RPMI7951 (cell line): Measurements from ENCODE around the gene DLG5. TPM values are rescaled to one million over a fixed set of nuclear protein-coding genes. Genes with fewer than 3 reads are reported as not detected.

ENCODE experiments used
- DNase-seq: peaks from one replicate; pipeline ENCODE4 v3.0.0-alpha.2; 2012; ENCODE audit warnings: low read depth
- total RNA-seq: library from RNA; depleted of rRNA; stranded (reverse); fragments of >200 nt; shearing (Covaris generic); gene quantifications from 2 replicates; pipeline ENCODE4 v1.2.3, GENCODE V29; 2014

The DLG5 gene
- total RNA-seq, 1 experiment from 2014 or later, result 9.0 TPM

GRCh38 chr10:77892021-77892739, 34.4 kb downstream of the DLG5 start:
- DNase-seq, result no peak

- DNase-seq, result no peak
Measured at GRCh38 chr10:77890097-77890496, 36.5 kb downstream of the DLG5 start.

- no peak for DNase-seq
Measured at GRCh38 chr10:77889277-77889903, 37.2 kb downstream of the DLG5 start.

- DNase-seq, result no peak
Measured at GRCh38 chr10:77888356-77888703, 38.2 kb downstream of the DLG5 start.

GRCh38 chr10:77887631-77888355, 38.8 kb downstream of the DLG5 start:
- DNase-seq, result no peak

GRCh38 chr10:77886795-77887355, 39.7 kb downstream of the DLG5 start:
- no peak for DNase-seq

- DNase-seq, result no peak
Measured at GRCh38 chr10:77884181-77884580, 42.4 kb downstream of the DLG5 start.

GRCh38 chr10:77881636-77882035, 44.9 kb downstream of the DLG5 start:
- DNase-seq, result no peak

- no peak for DNase-seq
Measured at GRCh38 chr10:77881222-77881621, 45.3 kb downstream of the DLG5 start.

GRCh38 chr10:77879710-77880109, 46.8 kb downstream of the DLG5 start:
- DNase-seq, result no peak

- DNase-seq, result no peak
Measured at GRCh38 chr10:77879065-77879464, 47.5 kb downstream of the DLG5 start.

GRCh38 chr10:77877441-77878344, 48.9 kb downstream of the DLG5 start:
- no peak for DNase-seq

GRCh38 chr10:77875730-77876129, 50.8 kb downstream of the DLG5 start:
- no peak for DNase-seq

GRCh38 chr10:77874872-77875271, 51.7 kb downstream of the DLG5 start:
- DNase-seq, result no peak

GRCh38 chr10:77873536-77874380, 52.8 kb downstream of the DLG5 start:
- peak; percentile 33 for DNase-seq

GRCh38 chr10:77872947-77873535, 53.5 kb downstream of the DLG5 start:
- no peak for DNase-seq

- DNase-seq, result no peak
Measured at GRCh38 chr10:77872151-77872946, 54.2 kb downstream of the DLG5 start.

- peak; percentile 40 for DNase-seq
Measured at GRCh38 chr10:77869626-77870420, 56.7 kb downstream of the DLG5 start.

- no peak for DNase-seq
Measured at GRCh38 chr10:77868523-77868922, 58.0 kb downstream of the DLG5 start.
